HepG2 (cell line): ENCODE results near the gene DOCK1.

Source experiments
- BRCA1 ChIP-seq: sonication (generic); formaldehyde crosslinking; IDR thresholded peaks from 2 replicates; pipeline ENCODE4 v1.4.0; 2020; ENCODE audit warnings: missing genetic modification reagents
- ZBTB21 ChIP-seq: sonication (generic); formaldehyde crosslinking; IDR thresholded peaks from 2 replicates; pipeline ENCODE4 v1.4.0; 2020; ENCODE audit warnings: missing genetic modification reagents
- ZKSCAN8 ChIP-seq: IDR thresholded peaks from 2 replicates; pipeline ENCODE4 v1.6.1; 2016; ENCODE audit warnings: borderline replicate concordance, missing genetic modification reagents, missing compliant biosample characterization
- ZNF317 ChIP-seq: sonication (generic); formaldehyde crosslinking; IDR thresholded peaks from 2 replicates; pipeline ENCODE4 v1.5.0; 2020; ENCODE audit warnings: mild to moderate bottlenecking, missing genetic modification reagents
- ZNF335 ChIP-seq: sonication (generic); formaldehyde crosslinking; IDR thresholded peaks from 2 replicates; pipeline ENCODE4 v1.4.0; 2020; ENCODE audit warnings: missing genetic modification reagents

DNA sequence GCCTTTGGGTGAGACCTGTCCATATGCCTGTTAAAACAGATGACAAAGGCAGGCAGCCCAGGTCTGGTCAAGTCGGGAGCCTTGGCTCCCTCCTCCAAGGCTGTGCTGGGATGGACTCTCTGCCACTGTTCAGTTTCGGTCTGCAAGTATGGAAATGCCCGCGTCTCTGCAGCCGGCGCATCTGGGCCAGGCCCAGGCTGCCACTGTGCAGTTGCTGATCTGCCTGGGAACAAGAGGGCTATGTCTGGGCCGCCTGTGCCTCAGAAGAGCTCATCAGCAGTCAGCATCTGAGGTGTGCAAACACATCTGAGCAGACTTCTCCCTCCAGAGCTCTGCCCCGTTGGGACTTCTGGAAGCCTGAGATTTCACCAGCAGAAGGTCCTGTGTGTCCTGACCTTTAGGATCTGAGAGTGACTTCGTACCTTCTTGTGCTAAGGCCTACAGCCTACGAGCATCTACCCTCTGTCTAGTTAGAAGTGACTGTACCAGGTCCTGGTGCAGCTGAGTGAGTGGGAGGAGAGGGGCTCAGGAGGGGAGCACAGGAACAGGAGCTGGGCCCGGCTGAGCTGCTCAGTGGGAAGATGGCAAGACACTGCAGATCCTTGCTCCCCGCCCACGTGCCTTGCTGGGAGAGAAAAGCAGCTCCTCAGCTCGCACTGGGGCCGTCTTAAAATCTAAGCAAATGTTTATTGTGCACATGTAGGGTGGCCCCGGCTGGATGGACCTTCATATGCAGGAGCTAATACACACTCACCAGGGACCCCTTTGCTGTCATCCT, 50.9 kb downstream of the DOCK1 start:
- no peak for TF ChIP-seq BRCA1 (CRISPR knock-in tag)
- no peak for TF ChIP-seq ZNF335
- no peak for TF ChIP-seq ZKSCAN8 (CRISPR knock-in tag)
- TF ChIP-seq ZNF317 = no peak
- no peak for TF ChIP-seq ZBTB21 (CRISPR knock-in tag)
